ENCODE results near the gene UBL4A.

DNA sequence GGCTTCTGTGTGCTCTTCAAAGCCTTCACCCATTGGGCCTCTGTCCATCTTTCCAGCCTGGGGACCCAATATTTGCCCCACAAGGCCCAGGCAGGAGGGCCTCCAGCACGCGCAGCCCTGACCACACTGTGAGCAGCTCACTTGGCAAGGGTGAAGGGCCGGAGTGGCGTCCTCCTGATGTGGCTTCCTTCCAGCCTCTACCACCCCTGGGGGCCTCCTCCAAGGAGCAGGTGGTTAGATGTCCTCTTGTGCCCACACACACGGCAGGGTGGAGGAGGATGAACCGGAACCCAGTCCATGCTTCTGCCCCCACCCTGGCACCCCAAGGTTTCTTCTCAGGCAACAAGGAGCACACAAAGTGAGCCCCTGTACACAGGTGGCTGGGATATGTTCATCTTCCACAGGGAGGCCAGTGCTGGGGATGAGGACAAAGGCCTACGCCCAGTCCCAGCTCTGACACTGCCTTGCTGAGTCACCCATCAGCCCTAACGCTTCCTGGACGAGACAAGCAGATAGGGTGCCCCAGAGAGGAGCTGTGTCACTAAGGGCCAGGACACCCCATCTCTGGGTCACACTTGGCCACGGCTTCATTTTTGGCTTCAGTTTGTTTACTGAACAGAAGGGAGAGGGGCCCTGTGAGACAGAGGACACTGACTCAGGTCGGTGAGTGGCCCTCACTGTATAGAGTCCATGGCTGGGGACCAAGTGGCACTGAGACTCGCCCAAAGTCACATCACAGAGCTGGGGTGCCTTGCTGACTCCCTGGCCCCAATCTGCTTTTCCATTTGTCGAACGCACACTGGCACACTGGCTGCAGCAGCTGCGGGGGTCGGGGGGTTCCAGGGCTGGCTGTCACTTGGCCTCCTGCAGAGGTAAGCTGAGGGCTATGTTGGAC lies 1.9 kb downstream of the UBL4A start:
- TF ChIP-seq GATA3 (IDR thresholded peaks at IDR 0.05; ENCODE audit: low read depth, low read length) = no peak
- TF ChIP-seq GATA2 (IDR thresholded peaks at IDR 0.05; ENCODE audit: low read depth, low read length) = no peak
